ENCODE results near the gene FAU. TPM values are rescaled to one million over a fixed set of nuclear protein-coding genes. Genes with fewer than 3 reads are reported as not detected.

FAU gene
- total RNA-seq, 4 donors from 2014 or later = 353 to 521 (median 436) TPM

DNA sequence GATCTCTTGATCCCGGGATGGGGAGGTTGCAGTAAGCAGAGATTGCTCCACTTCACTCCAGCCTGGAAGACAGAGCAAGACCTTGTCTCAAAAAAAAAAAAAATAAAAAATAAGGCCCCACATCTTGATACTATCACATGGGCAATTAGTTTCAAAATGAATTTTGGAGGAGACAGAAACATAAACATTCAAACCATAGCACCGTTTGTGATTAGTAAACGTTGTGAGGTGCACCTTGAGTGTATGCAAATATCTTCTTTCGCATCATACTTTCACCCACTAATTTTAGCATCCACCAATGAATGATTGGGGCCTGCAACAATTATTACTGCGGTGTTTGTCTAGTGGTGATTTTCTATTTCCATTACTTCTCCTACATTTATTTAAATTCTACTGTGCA is 37.1 kb upstream of the FAU start:
- no peak for ATAC-seq
- no peaks in the 10 kb centered on the region for H3K4me1 ChIP-seq
- in situ Hi-C loops (cut with MboI; ENCODE audit: low sequenced_read_pairs in 4 of 4) = no loop called here

DNA sequence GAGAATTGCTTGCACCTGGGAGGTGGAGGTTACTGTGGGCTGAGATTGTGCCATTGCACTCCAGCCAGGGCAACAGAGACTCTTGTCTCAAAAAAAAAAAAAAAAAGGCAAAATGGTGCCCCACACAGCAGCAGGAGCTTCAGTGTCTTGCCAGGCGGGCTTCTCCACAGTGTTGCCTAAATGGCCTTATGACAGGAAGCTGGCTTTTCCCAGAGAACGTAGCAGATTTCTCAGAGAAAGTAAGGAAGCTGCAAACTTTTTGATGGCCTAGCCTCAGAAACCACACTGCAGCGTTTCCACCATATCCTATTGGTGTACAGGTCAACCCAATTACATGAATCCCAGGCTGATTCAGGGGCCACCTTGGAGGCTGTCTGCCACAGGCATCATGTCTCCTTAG is 35.4 kb upstream of the FAU start:
- DNase-seq (no peak), ATAC-seq (no peak)
- in situ Hi-C loops (cut with MboI; ENCODE audit: low sequenced_read_pairs in 4 of 4) = no loop called here
- no peak for TF ChIP-seq POLR2A (IDR thresholded peaks at IDR 0.05)
- TF ChIP-seq, protein P1, sequence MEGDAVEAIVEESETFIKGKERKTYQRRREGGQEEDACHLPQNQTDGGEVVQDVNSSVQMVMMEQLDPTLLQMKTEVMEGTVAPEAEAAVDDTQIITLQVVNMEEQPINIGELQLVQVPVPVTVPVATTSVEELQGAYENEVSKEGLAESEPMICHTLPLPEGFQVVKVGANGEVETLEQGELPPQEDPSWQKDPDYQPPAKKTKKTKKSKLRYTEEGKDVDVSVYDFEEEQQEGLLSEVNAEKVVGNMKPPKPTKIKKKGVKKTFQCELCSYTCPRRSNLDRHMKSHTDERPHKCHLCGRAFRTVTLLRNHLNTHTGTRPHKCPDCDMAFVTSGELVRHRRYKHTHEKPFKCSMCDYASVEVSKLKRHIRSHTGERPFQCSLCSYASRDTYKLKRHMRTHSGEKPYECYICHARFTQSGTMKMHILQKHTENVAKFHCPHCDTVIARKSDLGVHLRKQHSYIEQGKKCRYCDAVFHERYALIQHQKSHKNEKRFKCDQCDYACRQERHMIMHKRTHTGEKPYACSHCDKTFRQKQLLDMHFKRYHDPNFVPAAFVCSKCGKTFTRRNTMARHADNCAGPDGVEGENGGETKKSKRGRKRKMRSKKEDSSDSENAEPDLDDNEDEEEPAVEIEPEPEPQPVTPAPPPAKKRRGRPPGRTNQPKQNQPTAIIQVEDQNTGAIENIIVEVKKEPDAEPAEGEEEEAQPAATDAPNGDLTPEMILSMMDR (IDR thresholded peaks at IDR 0.05 in 4 of 5, conservative IDR thresholded peaks at IDR 0.05 in 1 of 5) = no peak
- Histone ChIP-seq H3K4me1 (no peaks in the 10 kb centered on the region), H3K36me3 (no peaks in the 10 kb centered on the region), H3K9me3 (no peaks in the 10 kb centered on the region), H3K27me3 (no peaks in the 10 kb centered on the region), H3K4me3 (no peak overlapping the region), H3K27ac (no peak overlapping the region)
- intact Hi-C loops (cut with DNase I; ENCODE audit: low total_unique reads) = no loop called here

More for the DNA sequence above, 37.1 kb upstream of the FAU start:
- Histone ChIP-seq H3K9me3 (no peaks in the 10 kb centered on the region), H3K36me3 (no peaks in the 10 kb centered on the region), H3K27ac (no peak overlapping the region), H3K4me3 (no peak overlapping the region), H3K27me3 (no peaks in the 10 kb centered on the region)
- no peak for TF ChIP-seq POLR2A (IDR thresholded peaks at IDR 0.05)
- DNase-seq = no peak
- intact Hi-C loops (cut with DNase I; ENCODE audit: low total_unique reads) = no loop called here

GRCh38 chr11:65156926-65157325 is 35.0 kb upstream of the FAU start:
- in situ Hi-C loops (cut with MboI; ENCODE audit: low sequenced_read_pairs in 4 of 4) (no loop called here), intact Hi-C loops (cut with DNase I; ENCODE audit: low total_unique reads) (no loop called here)
- Histone ChIP-seq H3K27ac (no peak overlapping the region), H3K9me3 (no peaks in the 10 kb centered on the region), H3K4me1 (no peaks in the 10 kb centered on the region), H3K4me3 (no peak overlapping the region), H3K36me3 (no peaks in the 10 kb centered on the region), H3K27me3 (no peaks in the 10 kb centered on the region)
- no peak for DNase-seq
- TF ChIP-seq POLR2A (IDR thresholded peaks at IDR 0.05) = no peak
- TF ChIP-seq, protein P1 (IDR thresholded peaks at IDR 0.05 in 4 of 5, conservative IDR thresholded peaks at IDR 0.05 in 1 of 5) = no peak
- ATAC-seq = no peak

- no peak for TF ChIP-seq POLR2A (IDR thresholded peaks at IDR 0.05)
- H3K9me3 ChIP-seq = no peaks in the 10 kb centered on the region
- no peaks in the 10 kb centered on the region for H3K27me3 ChIP-seq
- no peak overlapping the region for H3K4me3 ChIP-seq
- DNase-seq = no peak
- H3K27ac ChIP-seq = no peak overlapping the region
- H3K36me3 ChIP-seq = no peaks in the 10 kb centered on the region
- H3K4me1 ChIP-seq = peaks cover 1 to 3% of the 10 kb centered on the region in 2 donors
- in situ Hi-C loops (cut with MboI; ENCODE audit: low sequenced_read_pairs in 4 of 4) = no loop called here
- no peak for ATAC-seq
- intact Hi-C loops (cut with DNase I; ENCODE audit: low total_unique reads) = no loop called here
These were observed 34.3 kb upstream of the FAU start for GRCh38 chr11:65156256-65156655.

- in situ Hi-C loops (cut with MboI; ENCODE audit: low sequenced_read_pairs in 4 of 4) (no loop called here), intact Hi-C loops (cut with DNase I; ENCODE audit: low total_unique reads) (no loop called here)
- no peaks in the 10 kb centered on the region for H3K9me3 ChIP-seq
- ATAC-seq (no peak), DNase-seq (peak in 1 of 2 donors; percentile 5)
- H3K4me3 ChIP-seq = no peak overlapping the region
- peak overlapping the region in 3 of 4 donors; percentile 87 to 91 (median 89) for H3K27ac ChIP-seq
- no peaks in the 10 kb centered on the region for H3K36me3 ChIP-seq
- H3K4me1 ChIP-seq = peaks cover 13 to 21% of the 10 kb centered on the region in 2 donors
- TF ChIP-seq, protein P1 (IDR thresholded peaks at IDR 0.05 in 4 of 5, conservative IDR thresholded peaks at IDR 0.05 in 1 of 5) = no peak
- no peak for TF ChIP-seq POLR2A (IDR thresholded peaks at IDR 0.05)
- no peaks in the 10 kb centered on the region for H3K27me3 ChIP-seq
These were observed 30.2 kb upstream of the FAU start for GRCh38 chr11:65152122-65152521.

DNA sequence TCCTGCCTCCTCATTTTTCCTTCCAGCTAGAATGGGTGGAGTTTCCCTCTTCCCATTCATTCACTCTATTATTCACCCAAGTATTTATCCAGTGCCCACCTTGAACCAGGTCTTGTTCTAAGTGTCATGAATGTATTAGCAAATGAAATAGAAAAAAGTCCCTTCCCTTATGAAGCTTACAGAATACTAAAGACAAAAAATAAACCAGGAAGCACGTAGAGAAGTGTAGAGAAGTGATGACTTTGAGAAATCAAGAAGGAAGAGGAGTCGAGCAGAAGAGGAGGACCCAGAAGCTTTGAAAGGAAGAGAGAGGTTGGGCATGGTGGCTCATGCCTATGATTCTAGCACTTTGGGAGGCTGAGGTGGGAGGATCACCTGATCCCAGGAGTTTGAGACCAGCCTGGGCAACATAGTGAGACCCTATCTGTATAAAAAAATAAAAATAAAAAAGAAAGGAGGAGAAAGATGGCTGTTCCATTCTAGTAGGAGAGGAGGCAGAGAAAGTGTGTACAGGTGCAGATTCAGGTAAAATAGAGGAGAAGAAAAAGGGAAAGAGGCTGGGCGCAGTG is 29.5 kb upstream of the FAU start:
- intact Hi-C loops (cut with DNase I; ENCODE audit: low total_unique reads) (no loop called here), in situ Hi-C loops (cut with MboI; ENCODE audit: low sequenced_read_pairs in 4 of 4) (no loop called here)
- H3K4me1 ChIP-seq = peaks cover 13 to 21% of the 10 kb centered on the region in 2 donors
- H3K27ac ChIP-seq = peak overlapping the region; percentile 86 to 91 (median 88)
- no peak for ATAC-seq
- DNase-seq = peak in 1 of 2 donors; percentile 8
- no peaks in the 10 kb centered on the region for H3K36me3 ChIP-seq
- no peak overlapping the region for H3K4me3 ChIP-seq
- TF ChIP-seq, protein P1 (IDR thresholded peaks at IDR 0.05 in 4 of 5, conservative IDR thresholded peaks at IDR 0.05 in 1 of 5) = no peak
- TF ChIP-seq POLR2A (IDR thresholded peaks at IDR 0.05) = no peak
- no peaks in the 10 kb centered on the region for H3K9me3 ChIP-seq
- no peaks in the 10 kb centered on the region for H3K27me3 ChIP-seq
